SK-N-MC (cell line): ENCODE measurements around the gene KIAA0408.

ENCODE experiments used
- EZH2 ChIP-seq: fragments of 200-600 bp; sonication (generic); IDR thresholded peaks from one replicate; pipeline ENCODE4 v1.6.1; 2017; ENCODE audit warnings: antibody characterized with exemption
- FOXP2 ChIP-seq: optimal IDR thresholded peaks from 2 replicates; pipeline ENCODE3; 2011; ENCODE audit warnings: mild to moderate bottlenecking, moderate library complexity; ENCODE audit not compliant: insufficient read depth; ENCODE audit errors: extremely low read length, control extremely low read depth
- POLR2AphosphoS5 ChIP-seq: IDR thresholded peaks from 2 replicates; pipeline ENCODE4 v1.6.1; 2012; ENCODE audit warnings: mild to moderate bottlenecking, low read depth, low read length, borderline replicate concordance

- TF ChIP-seq POLR2AphosphoS5 (no peak), EZH2 (no peak), FOXP2 (no peak)
Observed at GRCh38 chr6:127420556-127420955, 38.6 kb downstream of the KIAA0408 start.
